K562 (cell line): ENCODE measurements around the gene SLC44A1. TPM values are rescaled to one million over a fixed set of nuclear protein-coding genes. Genes with fewer than 3 reads are reported as not detected.

ENCODE experiments used
- ATAC-seq: fragments of 200-7000 bp; cut with Tn5 transposase; 3 replicates; pipeline ENCODE4 v1.9.1; 2020; ENCODE audit warnings: moderate library complexity
- BruUV-seq: library from RNA; stranded (reverse); fragments of 400-500 nt; replicated peaks from 2 replicates; lab custom pipeline; 2021; lab: Mats Ljungman, UMichigan
- CTCF ChIA-PET: fragments of 300-600 bp; formaldehyde crosslinking; extraction: SDS; loops from one replicate; lab custom pipeline; 2021; ENCODE audit warnings: low intra/inter-chr PET ratio; lab: Yijun Ruan, JAX
- POLR2A ChIA-PET: fragments of 300-600, 350-650 bp; sonication (Branson Sonifier 250); formaldehyde crosslinking; extraction: SDS; loops from one replicate; lab custom pipeline; 2021; ENCODE audit warnings: antibody characterized with exemption, inconsistent platforms; lab: Yijun Ruan, JAX
- DNase-seq, 4 experiments: peaks; one replicate each; pipeline versions ENCODE4 v3.0.0 to v3.0.0-alpha.2; 2011 to 2018; ENCODE audit warnings: low spot score in 3 of 4, mixed read lengths in 3 of 4; ENCODE audit errors: extremely low read depth in 1 of 4
- FAIRE-seq: peaks from 2 replicates; lab custom pipeline; 2011; peaks lifted over from hg19 to GRCh38; lab: Jason Lieb, UNC
- H2AFZ ChIP-seq: 2 replicates; pipeline ENCODE4 v1.6.0; 2011; ENCODE audit warnings: low read depth, low read length, control low read depth, inconsistent platforms
- H3K27ac ChIP-seq: fragments of 200-600 bp; 3 replicates; pipeline ENCODE4 v1.8.0; 2011; ENCODE audit warnings: low read depth, mild to moderate bottlenecking, control low read depth, inconsistent platforms, low read length, moderate library complexity, mixed read lengths; ENCODE audit errors: extremely low read depth
- H3K27me3 ChIP-seq, 2 experiments: fragments of 300-600 bp in 1 of 2; 2 replicates in 1 of 2; 3 replicates in 1 of 2; pipeline versions ENCODE4 v1.6.0 to v1.8.0; 2011; ENCODE audit warnings: inconsistent platforms in 2 of 2, low read length in 2 of 2, mild to moderate bottlenecking in 1 of 2, mixed read lengths in 1 of 2, moderate library complexity in 1 of 2; ENCODE audit not compliant: control insufficient read depth in 2 of 2, insufficient read depth in 2 of 2
- H3K36me3 ChIP-seq: fragments of 300-600 bp; 3 replicates; pipeline ENCODE4 v1.8.0; 2011; ENCODE audit warnings: mild to moderate bottlenecking, low read length, inconsistent platforms; ENCODE audit not compliant: control insufficient read depth, insufficient read depth
- H3K4me1 ChIP-seq, 2 experiments: fragments of 200-600 bp in 1 of 2; replicated peaks in 1 of 2; 2 replicates in 1 of 2; 3 replicates in 1 of 2; pipeline versions ENCODE4 v1.5.1 to v1.8.0; 2011; ENCODE audit warnings: inconsistent platforms in 2 of 2, low read length in 2 of 2, mild to moderate bottlenecking in 1 of 2, mixed read lengths in 1 of 2, moderate library complexity in 1 of 2; ENCODE audit not compliant: control insufficient read depth in 2 of 2, insufficient read depth in 2 of 2
- H3K4me2 ChIP-seq: 2 replicates; pipeline ENCODE4 v1.6.1; 2011; ENCODE audit warnings: low read length, control low read depth, inconsistent platforms, mixed read lengths; ENCODE audit not compliant: insufficient read depth
- H3K4me3 ChIP-seq: fragments of 200-600 bp; sonication (generic), shearing (Covaris generic); 2 replicates; pipeline ENCODE4 v1.5.1; 2016; ENCODE audit warnings: control low read depth, inconsistent platforms
- H3K79me2 ChIP-seq: fragments of 200-600 bp; 3 replicates; pipeline ENCODE4 v1.8.0; 2011; ENCODE audit warnings: low read length, inconsistent platforms; ENCODE audit not compliant: control insufficient read depth, insufficient read depth
- H3K9ac ChIP-seq, 2 experiments: 2 replicates each; pipeline versions ENCODE4 v1.6.0 to v1.6.1; 2011; ENCODE audit warnings: low read depth in 2 of 2, low read length in 2 of 2, control low read depth in 1 of 2, inconsistent platforms in 1 of 2, mild to moderate bottlenecking in 1 of 2, mixed read lengths in 1 of 2; ENCODE audit not compliant: insufficient read depth in 1 of 2
- H3K9me1 ChIP-seq: one replicate; pipeline ENCODE4 v1.6.0; 2011; ENCODE audit warnings: inconsistent platforms, mild to moderate bottlenecking, low read length, moderate library complexity; ENCODE audit not compliant: control insufficient read depth, insufficient read depth
- H3K9me3 ChIP-seq: replicated peaks from 2 replicates; pipeline ENCODE4 v1.5.1; 2011; ENCODE audit warnings: low read depth, low read length, inconsistent platforms; ENCODE audit not compliant: control insufficient read depth, insufficient read depth
- H4K20me1 ChIP-seq: replicated peaks from 2 replicates; pipeline ENCODE4 v1.6.1; 2011; ENCODE audit warnings: low read length, inconsistent platforms, mixed read lengths; ENCODE audit not compliant: control insufficient read depth, insufficient read depth
- ATF1 ChIP-seq, 2 experiments: fragments of 450-650 bp in 1 of 2; IDR thresholded peaks; 2 replicates each; pipeline ENCODE4 v1.6.1; 2016; ENCODE audit warnings: missing compliant biosample characterization in 1 of 2, missing genetic modification characterization in 1 of 2
- CREM ChIP-seq: IDR thresholded peaks from 2 replicates; pipeline ENCODE4 v1.6.1; 2014; ENCODE audit warnings: antibody characterized with exemption, low read depth
- NR2C2 ChIP-seq, 2 experiments: fragments of 200-800 bp in 1 of 2; sonication (Bioruptor generic) in 1 of 2; sonication (generic) in 1 of 2; formaldehyde crosslinking in 1 of 2; IDR thresholded peaks; 2 replicates each; pipeline versions ENCODE4 v1.6.1 to v1.8.0; 2016 to 2022; ENCODE audit warnings: mild to moderate bottlenecking in 1 of 2, missing compliant biosample characterization in 1 of 2, missing genetic modification characterization in 1 of 2, missing genetic modification reagents in 1 of 2
- SRSF9 ChIP-seq: fragments of 200-400 bp; formaldehyde crosslinking; IDR thresholded peaks from 2 replicates; pipeline ENCODE4 v1.6.1; 2017; ENCODE audit warnings: low read depth, low read length, borderline replicate concordance
- TCF15 ChIP-seq: fragments of 250-450 bp; sonication (Bioruptor Pico); IDR thresholded peaks from 2 replicates; pipeline ENCODE4 v1.8.0; 2022; ENCODE audit warnings: moderate library complexity, mild to moderate bottlenecking, inconsistent platforms
- ZBTB12 ChIP-seq: fragments of 250-450 bp; sonication (Bioruptor Pico); IDR thresholded peaks from 2 replicates; pipeline ENCODE4 v1.4.0; 2020
- WGBS: fragments of 100-300 bp; shearing (Covaris generic); methylation state at CpG from one replicate; pipeline ENCODE4 v1.1.6; 2016; ENCODE audit warnings: low coverage, mixed read lengths; ENCODE audit not compliant: insufficient coverage; ENCODE audit errors: missing lambda C conversion rate; 5-methylcytosine and 5-hydroxymethylcytosine counted together
- in situ Hi-C: fragments of 300-500 bp; cut with MboI; formaldehyde crosslinking; loops from 4 replicates; pipeline ENCODE4 v1.15.0; 2018; ENCODE audit warnings: inconsistent platforms, mixed read lengths
- intact Hi-C: fragments of 100-400 bp; cut with micrococcal nuclease; formaldehyde crosslinking; loops from 2 replicates; pipeline ENCODE4 v1.14.2; 2022
- polyA plus RNA-seq, 8 experiments: library from polyadenylated mRNA; depleted of rRNA in 4 of 8; stranded (reverse) in 5 of 8; unstranded in 3 of 8; fragments of >200 nt; fragmentation: Nextera tagmentation in 2 of 8; fragmentation: Illumina TruSeq in 1 of 8; extraction: Ambion mirVana in 2 of 8; extraction: Trizol in 1 of 8; gene quantifications; 2 replicates each; pipeline versions ENCODE4 v1.2.1 to v1.2.3, GENCODE V29; 2011 to 2014; ENCODE audit warnings: inconsistent platforms in 1 of 8, missing spikeins in 1 of 8
- total RNA-seq, 7 experiments: library from RNA; depleted of rRNA in 6 of 7; stranded (reverse); fragments of >200 nt in 6 of 7; fragmentation: Illumina TruSeq in 2 of 7; extraction: Trizol in 2 of 7; gene quantifications; 2 replicates each; pipeline versions ENCODE4 v1.2.1 to v1.2.3, GENCODE V29; 2011 to 2021; ENCODE audit warnings: low replicate concordance in 1 of 7

Gene SLC44A1
- total and polyA plus RNA-seq, 9 of the 15 experiments (the other 6 are each of a cell fraction or from before 2014, with no cell fraction given): 0.11 to 0.59 (median 0.30) TPM

GRCh38 chr9:105251133-105251532 lies 6.7 kb downstream of the SLC44A1 start:
- BruUV-seq: no TSS peak
- FAIRE-seq (no peak), ATAC-seq (no peak)

More at GRCh38 chr9:105251133-105251532, 6.7 kb downstream of the SLC44A1 start:
- DNase-seq: no peak
- Histone ChIP-seq H3K36me3 (no peaks in the 10 kb centered on the region), H3K27ac (no peak overlapping the region), H3K79me2 (no peaks in the 10 kb centered on the region), H3K4me1 (peaks cover 0 to 2% of the 10 kb centered on the region in 2 experiments; a peak in 1 of 5 replicates), H4K20me1 (no peaks in the 10 kb centered on the region), H3K9me3 (no peaks in the 10 kb centered on the region), H3K4me2 (no peak overlapping the region), H3K9me1 (no peaks in the 10 kb centered on the region), H3K27me3 (peaks cover 4% of the 10 kb centered on the region in 2 experiments; a peak in 4 of 5 replicates), H3K9ac (no peak overlapping the region), H2AFZ (no peak overlapping the region), H3K4me3 (no peak overlapping the region)
- WGBS: 0% methylated on average over 8 of the region's 8 CpGs
- TF ChIP-seq ZBTB12 (CRISPR knock-in tag) (peak; percentile 51; the same call in 1 of the 2 replicates), TCF15 (CRISPR knock-in tag) (no peak), NR2C2 (CRISPR knock-in tag; IDR thresholded peaks at IDR 0.05) (no peak), NR2C2 (tag; IDR thresholded peaks at IDR 0.05) (peak; percentile 70), ATF1 (CRISPR knock-in tag; IDR thresholded peaks at IDR 0.05) (no peak), ATF1 (tag; IDR thresholded peaks at IDR 0.05) (0 out of 2 replicates have a peak, but pooled peaks have one; percentile 17), CREM (peak; percentile 45; the same call in 1 of the 2 replicates), SRSF9 (no peak)
- in situ Hi-C loops: no loop called here
- CTCF ChIA-PET: interaction anchor here (0.7 kb wide), 1 partner anchor 163 kb away, joined by 3 read pairs; no protein-coding TSS in a partner anchor
- intact Hi-C loops: loop anchor here (2.0 kb wide), 1 partner anchor 164 kb away; no protein-coding TSS in a partner anchor
- POLR2A ChIA-PET: interaction anchor here (0.8 kb wide), 1 partner anchor 110 kb away, joined by 4 read pairs; no protein-coding TSS in a partner anchor
